HG03460 (cell line): Measurements from ENCODE around the gene DAB1.
"Not testable (repeated sequence)": the region's sequence is repeated elsewhere in the genome, so short reads cannot be mapped to it uniquely, and the experiment has no call there.

Experiments
- ATAC-seq: cut with Tn5 transposase; IDR thresholded peaks from one replicate; pipeline ENCODE4 v1.9.1; 2021; ENCODE audit not compliant: unreplicated experiment

Gene DAB1

GRCh38 chr1:57362480-57362879 is 61.4 kb downstream of the DAB1 start:
- no peak for ATAC-seq

- no peak for ATAC-seq
Measured at GRCh38 chr1:57361516-57361915, 62.3 kb downstream of the DAB1 start.

- no peak for ATAC-seq
Measured at GRCh38 chr1:57360846-57361407, 62.9 kb downstream of the DAB1 start.

GRCh38 chr1:57357462-57357861 is 66.4 kb downstream of the DAB1 start:
- no peak for ATAC-seq

- ATAC-seq, result no peak
Measured at GRCh38 chr1:57353654-57354053, 70.2 kb downstream of the DAB1 start.

- ATAC-seq, result no peak
Measured at GRCh38 chr1:57350610-57351009, 73.2 kb downstream of the DAB1 start.

GRCh38 chr1:57348921-57349320 is 74.9 kb downstream of the DAB1 start:
- ATAC-seq, result no peak

GRCh38 chr1:57345916-57346315 is 77.9 kb downstream of the DAB1 start:
- ATAC-seq, result no peak

GRCh38 chr1:57344265-57344664 is 79.6 kb downstream of the DAB1 start:
- ATAC-seq, result no peak

GRCh38 chr1:57343298-57343915 is 80.5 kb downstream of the DAB1 start:
- ATAC-seq, result not testable (repeated sequence)

- no peak for ATAC-seq
Measured at GRCh38 chr1:57341721-57342120, 82.1 kb downstream of the DAB1 start.

- ATAC-seq, result no peak
Measured at GRCh38 chr1:57340334-57341070, 83.4 kb downstream of the DAB1 start.

- ATAC-seq, result no peak
Measured at GRCh38 chr1:57337623-57338022, 86.2 kb downstream of the DAB1 start.

GRCh38 chr1:57336793-57337192 is 87.1 kb downstream of the DAB1 start:
- no peak for ATAC-seq

- no peak for ATAC-seq
Measured at GRCh38 chr1:57331620-57332019, 92.2 kb downstream of the DAB1 start.

GRCh38 chr1:57329937-57330336 is 93.9 kb downstream of the DAB1 start:
- no peak for ATAC-seq

- no peak for ATAC-seq
Measured at GRCh38 chr1:57329001-57329527, 94.8 kb downstream of the DAB1 start.

- ATAC-seq, result no peak
Measured at GRCh38 chr1:57327946-57328345, 95.9 kb downstream of the DAB1 start.

- ATAC-seq, result no peak
Measured at GRCh38 chr1:57327336-57327735, 96.5 kb downstream of the DAB1 start.

GRCh38 chr1:57325536-57325935 is 98.3 kb downstream of the DAB1 start:
- no peak for ATAC-seq

GRCh38 chr1:57325117-57325516 is 98.7 kb downstream of the DAB1 start:
- ATAC-seq, result no peak

- ATAC-seq, result no peak
Measured at GRCh38 chr1:57324388-57324787, 99.5 kb downstream of the DAB1 start.
